KMS-11 (cell line): ENCODE data around the gene LYZL6.
"Not testable (repeated sequence)": the region's sequence is repeated elsewhere in the genome, so short reads cannot be mapped to it uniquely, and the experiment has no call there.

Experiments
- H2AFZ ChIP-seq: fragments of 200-600 bp; sonication (generic); 2 replicates; pipeline ENCODE4 v1.6.1; 2016; ENCODE audit warnings: antibody characterized with exemption, mixed run types, low read depth
- H3K27ac ChIP-seq: fragments of 200-600 bp; sonication (generic); 2 replicates; pipeline ENCODE4 v1.6.1; 2016; ENCODE audit warnings: mild to moderate bottlenecking, mixed run types
- H3K27me3 ChIP-seq: fragments of 200-600 bp; sonication (generic); 2 replicates; pipeline ENCODE4 v1.6.1; 2017; ENCODE audit warnings: mild to moderate bottlenecking, low read depth, mixed run types, moderate library complexity; ENCODE audit not compliant: insufficient read depth
- H3K36me3 ChIP-seq: fragments of 200-600 bp; sonication (generic); 2 replicates; pipeline ENCODE4 v1.6.1; 2017; ENCODE audit warnings: mild to moderate bottlenecking, mixed run types; ENCODE audit not compliant: insufficient read depth
- H3K4me1 ChIP-seq: fragments of 200-600 bp; sonication (generic); 2 replicates; pipeline ENCODE4 v1.6.1; 2016; ENCODE audit warnings: mild to moderate bottlenecking, low read depth, mixed run types; ENCODE audit not compliant: poor library complexity, severe bottlenecking
- H3K4me2 ChIP-seq: fragments of 200-600 bp; sonication (generic); 2 replicates; pipeline ENCODE4 v1.7.0; 2016; ENCODE audit warnings: mild to moderate bottlenecking, mixed run types
- H3K4me3 ChIP-seq: fragments of 200-600 bp; sonication (generic); IDR thresholded peaks from 2 replicates; pipeline ENCODE4 v1.6.1; 2017; ENCODE audit warnings: low read depth, low read length, mixed read lengths; ENCODE audit not compliant: insufficient read depth
- H3K79me2 ChIP-seq: fragments of 200-600 bp; sonication (generic); 2 replicates; pipeline ENCODE4 v1.6.1; 2016; ENCODE audit warnings: low read depth, mixed run types; ENCODE audit not compliant: insufficient read depth
- H3K9ac ChIP-seq: fragments of 200-600 bp; sonication (generic); 2 replicates; pipeline ENCODE4 v1.6.1; 2016; ENCODE audit warnings: mild to moderate bottlenecking, mixed run types
- H4K20me1 ChIP-seq: fragments of 200-600 bp; sonication (generic); 2 replicates; pipeline ENCODE4 v1.6.1; 2016; ENCODE audit warnings: mild to moderate bottlenecking, mixed run types; ENCODE audit not compliant: insufficient read depth
- TF ChIP-seq, protein P1 (sequence below): fragments of 200-600 bp; sonication (generic); conservative IDR thresholded peaks from 2 replicates; pipeline ENCODE4 v1.6.1; 2017; ENCODE audit warnings: low read depth, mild to moderate bottlenecking, antibody characterized with exemption, low read length, moderate library complexity, mixed read lengths

The LYZL6 gene

DNA sequence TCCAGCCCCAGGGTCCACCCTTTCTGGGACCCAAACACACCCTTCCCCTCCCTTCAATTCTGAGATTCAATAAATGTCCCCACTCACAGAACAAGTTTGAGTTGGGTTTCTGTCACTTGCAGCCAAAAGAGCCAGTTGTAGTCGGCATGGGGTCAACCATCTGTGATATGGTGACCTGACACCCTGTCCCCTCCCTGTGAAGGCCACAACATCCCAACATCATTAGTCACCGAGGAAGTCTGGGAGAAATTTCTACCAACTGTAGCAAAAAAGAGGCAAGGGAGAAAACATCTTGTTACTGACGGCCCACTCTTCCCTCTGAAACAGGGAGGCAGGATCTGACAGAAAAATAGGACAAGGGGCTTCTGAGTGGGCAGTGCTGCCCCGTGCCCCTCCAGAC lies 638 bp upstream of the LYZL6 start:
- Histone ChIP-seq H3K27me3 (no peaks in the 10 kb centered on the region), H4K20me1 (no peaks in the 10 kb centered on the region), H3K4me2 (no peak overlapping the region), H3K27ac (no peak overlapping the region), H2AFZ (no peak overlapping the region), H3K9ac (no peak overlapping the region), H3K36me3 (no peaks in the 10 kb centered on the region), H3K4me1 (peaks cover 8% of the 10 kb centered on the region), H3K4me3 (no peak overlapping the region), H3K79me2 (no peaks in the 10 kb centered on the region)
- TF ChIP-seq, protein P1, sequence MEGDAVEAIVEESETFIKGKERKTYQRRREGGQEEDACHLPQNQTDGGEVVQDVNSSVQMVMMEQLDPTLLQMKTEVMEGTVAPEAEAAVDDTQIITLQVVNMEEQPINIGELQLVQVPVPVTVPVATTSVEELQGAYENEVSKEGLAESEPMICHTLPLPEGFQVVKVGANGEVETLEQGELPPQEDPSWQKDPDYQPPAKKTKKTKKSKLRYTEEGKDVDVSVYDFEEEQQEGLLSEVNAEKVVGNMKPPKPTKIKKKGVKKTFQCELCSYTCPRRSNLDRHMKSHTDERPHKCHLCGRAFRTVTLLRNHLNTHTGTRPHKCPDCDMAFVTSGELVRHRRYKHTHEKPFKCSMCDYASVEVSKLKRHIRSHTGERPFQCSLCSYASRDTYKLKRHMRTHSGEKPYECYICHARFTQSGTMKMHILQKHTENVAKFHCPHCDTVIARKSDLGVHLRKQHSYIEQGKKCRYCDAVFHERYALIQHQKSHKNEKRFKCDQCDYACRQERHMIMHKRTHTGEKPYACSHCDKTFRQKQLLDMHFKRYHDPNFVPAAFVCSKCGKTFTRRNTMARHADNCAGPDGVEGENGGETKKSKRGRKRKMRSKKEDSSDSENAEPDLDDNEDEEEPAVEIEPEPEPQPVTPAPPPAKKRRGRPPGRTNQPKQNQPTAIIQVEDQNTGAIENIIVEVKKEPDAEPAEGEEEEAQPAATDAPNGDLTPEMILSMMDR: no peak

DNA sequence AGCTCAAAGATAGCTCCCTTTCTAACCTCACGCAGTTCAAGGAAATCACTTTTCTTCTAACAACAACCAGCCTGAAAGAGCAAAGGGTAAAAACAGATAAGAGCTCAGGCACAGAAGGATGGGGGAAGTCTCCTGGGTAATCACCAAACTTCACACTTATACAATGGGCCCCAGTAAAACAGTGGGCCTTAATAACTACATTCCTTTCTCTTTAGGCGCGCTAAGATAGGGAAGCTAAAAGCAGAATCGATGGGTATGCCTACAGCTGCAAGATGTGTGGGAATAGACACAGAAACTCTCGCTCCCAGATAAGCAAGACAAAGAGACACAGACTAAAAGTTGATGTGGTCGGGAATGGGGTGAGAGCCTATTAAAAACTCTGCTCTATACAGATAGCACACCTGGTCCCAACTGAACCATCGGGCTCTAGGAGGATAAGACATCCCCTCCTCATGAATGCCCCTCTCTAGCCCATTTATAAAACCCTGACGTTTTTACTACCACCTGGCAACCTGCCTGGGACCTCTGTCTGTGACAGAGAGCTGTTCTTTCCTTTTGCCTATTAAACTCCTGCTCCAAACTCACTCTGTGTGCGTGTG lies 826 bp downstream of the LYZL6 start:
- no peaks in the 10 kb centered on the region for H3K36me3 ChIP-seq
- H3K27me3 ChIP-seq: no peaks in the 10 kb centered on the region
- H3K4me3 ChIP-seq: no peak overlapping the region
- no peak overlapping the region for H3K4me2 ChIP-seq
- no peaks in the 10 kb centered on the region for H3K79me2 ChIP-seq
- H4K20me1 ChIP-seq: no peaks in the 10 kb centered on the region
- H3K4me1 ChIP-seq: peaks cover 8% of the 10 kb centered on the region
- H3K9ac ChIP-seq: no peak overlapping the region
- TF ChIP-seq, protein P1: no peak
- no peak overlapping the region for H3K27ac ChIP-seq
- H2AFZ ChIP-seq: no peak overlapping the region

GRCh38 chr17:35938492-35938891 lies 5.0 kb downstream of the LYZL6 start:
- H4K20me1 ChIP-seq, H3K4me1 ChIP-seq, H3K27ac ChIP-seq, H3K79me2 ChIP-seq, H3K4me3 ChIP-seq, H2AFZ ChIP-seq, H3K27me3 ChIP-seq, H3K4me2 ChIP-seq, H3K36me3 ChIP-seq, H3K9ac ChIP-seq: not testable (repeated sequence)

GRCh38 chr17:35936063-35936462 lies 7.5 kb downstream of the LYZL6 start:
- Histone ChIP-seq H2AFZ (no peak overlapping the region), H3K79me2 (no peaks in the 10 kb centered on the region), H3K4me2 (no peak overlapping the region), H4K20me1 (no peaks in the 10 kb centered on the region), H3K27me3 (no peaks in the 10 kb centered on the region), H3K36me3 (no peaks in the 10 kb centered on the region), H3K27ac (no peak overlapping the region), H3K9ac (no peak overlapping the region), H3K4me3 (no peak overlapping the region), H3K4me1 (peaks cover 2% of the 10 kb centered on the region)
- TF ChIP-seq, protein P1: no peak

- Histone ChIP-seq H4K20me1 (no peaks in the 10 kb centered on the region), H3K79me2 (no peaks in the 10 kb centered on the region), H3K4me2 (no peak overlapping the region), H3K36me3 (no peaks in the 10 kb centered on the region), H2AFZ (no peak overlapping the region), H3K9ac (no peak overlapping the region), H3K4me1 (peaks cover 5% of the 10 kb centered on the region), H3K27me3 (no peaks in the 10 kb centered on the region), H3K27ac (no peak overlapping the region), H3K4me3 (no peak overlapping the region)
- TF ChIP-seq, protein P1: no peak
Measured at GRCh38 chr17:35934760-35935159, 8.8 kb downstream of the LYZL6 start.
